HEK293 (cell line): ENCODE data around the gene MOB1B.

Experiments
- CTCF ChIA-PET: fragments of 350-600 bp; formaldehyde crosslinking; extraction: SDS; loops from one replicate; lab custom pipeline; 2021; ENCODE audit warnings: antibody characterized with exemption; lab: Yijun Ruan, JAX
- POLR2A ChIA-PET: fragments of 300-600 bp; formaldehyde crosslinking; extraction: SDS; loops from one replicate; lab custom pipeline; 2020; ENCODE audit warnings: antibody characterized with exemption, inconsistent platforms; lab: Yijun Ruan, JAX
- H3K27ac ChIP-seq: fragments of 200-500 bp; sonication (Bioruptor generic); 2 replicates; pipeline ENCODE4 v1.5.1; 2014; ENCODE audit warnings: low read depth, low read length, control low read depth, inconsistent platforms; ENCODE audit errors: extremely low read depth
- H3K36me3 ChIP-seq, 2 experiments: fragments of 200-500 bp in 1 of 2; sonication (Bioruptor generic) in 1 of 2; 1 replicate in 1 of 2; 2 replicates in 1 of 2; pipeline ENCODE4 v1.5.1; 2014 to 2017; ENCODE audit warnings: inconsistent platforms in 2 of 2, low read length in 2 of 2; ENCODE audit not compliant: control insufficient read depth in 2 of 2, insufficient read depth in 1 of 2
- H3K4me1 ChIP-seq: fragments of 200-500 bp; sonication (Bioruptor generic); 2 replicates; pipeline ENCODE4 v1.5.1; 2014; ENCODE audit warnings: mild to moderate bottlenecking, low read length, inconsistent platforms; ENCODE audit not compliant: control insufficient read depth, insufficient read depth
- H3K4me3 ChIP-seq: 2 replicates; pipeline ENCODE4 v1.5.1; 2011; ENCODE audit warnings: low read depth, mild to moderate bottlenecking, control low read depth, low read length, moderate library complexity
- H3K9me3 ChIP-seq: fragments of 200-500 bp; sonication (Bioruptor generic); 2 replicates; pipeline ENCODE4 v1.5.1; 2014; ENCODE audit warnings: low read depth, low read length, inconsistent platforms; ENCODE audit not compliant: control insufficient read depth, insufficient read depth
- BCL11B ChIP-seq: fragments of 450-650 bp; formaldehyde crosslinking; IDR thresholded peaks from 2 replicates; pipeline ENCODE4 v1.5.1; 2016; ENCODE audit warnings: low read depth, missing biosample characterization, missing genetic modification characterization
- EGR2 ChIP-seq: fragments of 450-650 bp; formaldehyde crosslinking; IDR thresholded peaks from 2 replicates; pipeline ENCODE4 v1.5.1; 2016; ENCODE audit warnings: low read depth, missing biosample characterization, missing genetic modification characterization
- HOXA7 ChIP-seq: sonication (generic); formaldehyde crosslinking; IDR thresholded peaks from 2 replicates; pipeline ENCODE4 v1.8.1; 2022; ENCODE audit warnings: missing genetic modification reagents, borderline replicate concordance
- ZFHX2 ChIP-seq: fragments of 450-650 bp; formaldehyde crosslinking; conservative IDR thresholded peaks from 2 replicates; pipeline ENCODE4 v1.5.1; 2016; ENCODE audit warnings: missing biosample characterization, missing genetic modification characterization
- ZFP69B ChIP-seq: fragments of 450-650 bp; formaldehyde crosslinking; IDR thresholded peaks from 2 replicates; pipeline ENCODE4 v1.5.1; 2016; ENCODE audit warnings: missing biosample characterization, missing genetic modification characterization
- ZNF214 ChIP-seq: fragments of 450-650 bp; formaldehyde crosslinking; IDR thresholded peaks from 2 replicates; pipeline ENCODE4 v1.5.1; 2017; ENCODE audit warnings: missing biosample characterization, mild to moderate bottlenecking, missing genetic modification characterization, borderline replicate concordance
- ZNF24 ChIP-seq: fragments of 450-650 bp; formaldehyde crosslinking; IDR thresholded peaks from 2 replicates; pipeline ENCODE4 v1.5.1; 2016; ENCODE audit warnings: missing biosample characterization, missing genetic modification characterization
- ZNF37A ChIP-seq: fragments of 450-650 bp; IDR thresholded peaks from 2 replicates; pipeline ENCODE4 v1.5.1; 2018; ENCODE audit warnings: missing biosample characterization, missing genetic modification characterization
- ZNF423 ChIP-seq: fragments of 450-650 bp; formaldehyde crosslinking; IDR thresholded peaks from 2 replicates; pipeline ENCODE4 v1.5.1; 2016; ENCODE audit warnings: missing biosample characterization, missing genetic modification characterization
- ZNF514 ChIP-seq: fragments of 450-650 bp; formaldehyde crosslinking; IDR thresholded peaks from 2 replicates; pipeline ENCODE4 v1.5.1; 2016; ENCODE audit warnings: missing biosample characterization, missing genetic modification characterization
- ZNF76 ChIP-seq: fragments of 450-650 bp; formaldehyde crosslinking; IDR thresholded peaks from 2 replicates; pipeline ENCODE4; 2016; ENCODE audit warnings: low read depth, missing biosample characterization, missing genetic modification characterization, borderline replicate concordance
- ZNF785 ChIP-seq: fragments of 450-650 bp; formaldehyde crosslinking; IDR thresholded peaks from 2 replicates; pipeline ENCODE4 v1.5.1; 2016; ENCODE audit warnings: missing biosample characterization, missing genetic modification characterization
- TF ChIP-seq, protein P1 (sequence below): IDR thresholded peaks from 2 replicates; pipeline ENCODE4 v1.6.1; 2011; ENCODE audit warnings: mild to moderate bottlenecking, low read depth, low read length, borderline replicate concordance
- TF ChIP-seq, protein P2 (sequence below): fragments of 450-650 bp; formaldehyde crosslinking; IDR thresholded peaks from 2 replicates; pipeline ENCODE4 v1.5.1; 2017; ENCODE audit warnings: missing biosample characterization, missing genetic modification characterization
- TF ChIP-seq, protein P3 (sequence below): fragments of 450-650 bp; formaldehyde crosslinking; IDR thresholded peaks from 2 replicates; pipeline ENCODE4 v1.5.1; 2016; ENCODE audit warnings: missing biosample characterization, missing genetic modification characterization, borderline replicate concordance
- TF ChIP-seq, protein P4 (sequence below): fragments of 450-650 bp; formaldehyde crosslinking; IDR thresholded peaks from 2 replicates; pipeline ENCODE4 v1.5.1; 2016; ENCODE audit warnings: missing biosample characterization, missing genetic modification characterization

MOB1B gene

DNA sequence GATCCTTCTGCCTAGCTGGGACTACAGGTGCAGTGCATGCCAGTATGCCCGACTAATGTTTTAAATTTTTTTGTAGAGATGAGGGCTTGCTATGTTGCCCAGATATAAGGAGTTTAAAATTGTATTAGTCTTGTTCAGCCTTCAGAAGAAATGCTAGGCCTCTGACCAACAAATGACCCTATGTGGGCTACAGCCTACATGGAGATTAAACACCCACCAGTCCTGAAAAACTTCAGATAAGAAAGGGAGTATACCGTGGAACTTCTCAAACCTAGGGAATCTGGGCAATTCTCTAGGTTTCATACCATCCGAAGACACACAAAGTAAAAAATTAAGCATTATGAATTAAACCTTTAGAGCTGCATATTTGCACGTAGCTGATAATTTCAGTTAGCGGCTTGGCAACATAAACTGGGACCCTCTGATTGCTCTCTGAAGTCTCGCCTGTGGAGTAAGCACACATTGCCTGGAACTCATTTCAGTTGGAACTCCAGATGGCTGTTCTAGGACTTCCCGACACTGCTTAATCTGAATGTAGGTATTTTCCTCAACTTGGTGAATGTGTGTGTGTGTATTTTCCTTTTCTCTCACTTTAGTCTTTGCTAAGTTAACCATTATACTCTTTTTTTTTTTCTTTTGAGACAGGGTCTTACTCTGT lies 33.0 kb downstream of the MOB1B start:
- Histone ChIP-seq H3K27ac (no peak overlapping the region), H3K4me3 (no peak overlapping the region), H3K4me1 (0 out of 2 replicates have a peak, but pooled peaks cover 2% of the 10 kb centered on the region), H3K9me3 (no peaks in the 10 kb centered on the region), H3K36me3 (no peaks in the 10 kb centered on the region; a peak in 1 of 3 replicates)
- ChIA-PET POLR2A (no interaction called here), CTCF (no interaction called here)
- TF ChIP-seq BCL11B (no peak), ZFP69B (tag by site-specific recombination) (no peak), ZNF514 (tag by site-specific recombination) (no peak), EGR2 (tag by site-specific recombination) (peak; percentile 62), ZNF37A (tag by site-specific recombination) (no peak), ZFHX2 (tag by site-specific recombination) (peak; percentile 55)
- TF ChIP-seq, protein P1, sequence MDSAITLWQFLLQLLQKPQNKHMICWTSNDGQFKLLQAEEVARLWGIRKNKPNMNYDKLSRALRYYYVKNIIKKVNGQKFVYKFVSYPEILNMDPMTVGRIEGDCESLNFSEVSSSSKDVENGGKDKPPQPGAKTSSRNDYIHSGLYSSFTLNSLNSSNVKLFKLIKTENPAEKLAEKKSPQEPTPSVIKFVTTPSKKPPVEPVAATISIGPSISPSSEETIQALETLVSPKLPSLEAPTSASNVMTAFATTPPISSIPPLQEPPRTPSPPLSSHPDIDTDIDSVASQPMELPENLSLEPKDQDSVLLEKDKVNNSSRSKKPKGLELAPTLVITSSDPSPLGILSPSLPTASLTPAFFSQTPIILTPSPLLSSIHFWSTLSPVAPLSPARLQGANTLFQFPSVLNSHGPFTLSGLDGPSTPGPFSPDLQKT, result no peak
- TF ChIP-seq, protein P2, sequence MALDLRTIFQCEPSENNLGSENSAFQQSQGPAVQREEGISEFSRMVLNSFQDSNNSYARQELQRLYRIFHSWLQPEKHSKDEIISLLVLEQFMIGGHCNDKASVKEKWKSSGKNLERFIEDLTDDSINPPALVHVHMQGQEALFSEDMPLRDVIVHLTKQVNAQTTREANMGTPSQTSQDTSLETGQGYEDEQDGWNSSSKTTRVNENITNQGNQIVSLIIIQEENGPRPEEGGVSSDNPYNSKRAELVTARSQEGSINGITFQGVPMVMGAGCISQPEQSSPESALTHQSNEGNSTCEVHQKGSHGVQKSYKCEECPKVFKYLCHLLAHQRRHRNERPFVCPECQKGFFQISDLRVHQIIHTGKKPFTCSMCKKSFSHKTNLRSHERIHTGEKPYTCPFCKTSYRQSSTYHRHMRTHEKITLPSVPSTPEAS (tag by site-specific recombination), result no peak
- TF ChIP-seq, all 188 proteins: peak for 2

DNA sequence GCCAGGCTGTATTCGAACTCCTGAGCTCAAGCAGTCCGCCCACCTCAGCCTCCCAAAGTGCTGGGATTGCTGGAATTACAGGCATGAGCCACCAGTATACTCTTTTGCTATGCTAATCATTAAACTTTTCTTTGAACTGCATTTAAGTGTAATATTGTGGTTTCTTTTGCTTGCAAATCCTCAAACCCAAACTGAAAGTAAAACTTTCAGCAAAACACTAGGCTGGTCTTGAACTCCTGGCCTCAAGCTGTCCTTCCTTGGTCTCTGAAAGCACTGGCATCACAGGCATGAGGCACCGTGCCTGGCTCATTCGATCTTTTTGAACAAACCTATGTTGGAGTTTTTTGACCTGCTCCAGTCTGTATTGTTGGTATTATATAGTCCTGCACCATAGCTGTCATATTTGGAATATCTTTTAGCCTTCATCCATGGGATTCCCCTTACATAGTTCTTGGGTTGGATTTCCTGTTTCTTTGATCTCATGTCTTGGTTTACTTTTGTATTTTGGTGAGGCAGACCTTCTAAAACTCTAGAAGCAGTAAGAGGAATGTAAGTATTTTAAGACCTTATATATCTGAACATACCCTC lies 34.1 kb downstream of the MOB1B start:
- CTCF ChIA-PET, result no interaction called here
- POLR2A ChIA-PET, result no interaction called here
- H3K27ac ChIP-seq, result no peak overlapping the region
- no peaks in the 10 kb centered on the region for H3K9me3 ChIP-seq
- H3K4me1 ChIP-seq, result no peaks in the 10 kb centered on the region
- no peak overlapping the region for H3K4me3 ChIP-seq
- no peaks in the 10 kb centered on the region; a peak in 1 of 3 replicates for H3K36me3 ChIP-seq
- TF ChIP-seq ZNF214 (no peak), ZNF76 (tag by site-specific recombination) (no peak)

DNA sequence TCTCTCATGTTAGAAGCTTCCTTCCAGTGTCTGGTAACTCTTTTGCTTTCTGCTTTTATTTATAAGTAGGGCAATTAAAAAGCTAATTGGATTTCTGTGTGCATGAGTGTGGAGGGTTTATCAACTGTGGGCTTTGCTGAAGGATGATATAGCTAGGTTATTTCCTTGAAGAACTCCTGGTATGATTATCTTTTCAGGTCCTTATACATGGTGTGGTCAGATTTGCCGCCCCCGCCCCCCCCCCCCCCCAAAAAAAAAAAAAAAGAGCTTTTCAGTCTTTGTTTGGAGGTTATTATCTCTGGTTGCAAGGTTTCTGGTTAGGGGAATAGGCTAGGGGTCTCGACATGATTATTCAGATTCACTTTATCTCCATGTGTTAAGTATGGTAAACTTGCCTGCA lies 35.9 kb downstream of the MOB1B start:
- POLR2A ChIA-PET, result no interaction called here
- H3K4me1 ChIP-seq, result no peaks in the 10 kb centered on the region
- no peak overlapping the region for H3K4me3 ChIP-seq
- H3K9me3 ChIP-seq, result no peaks in the 10 kb centered on the region
- CTCF ChIA-PET, result no interaction called here
- H3K27ac ChIP-seq, result no peak overlapping the region
- TF ChIP-seq, protein P3, sequence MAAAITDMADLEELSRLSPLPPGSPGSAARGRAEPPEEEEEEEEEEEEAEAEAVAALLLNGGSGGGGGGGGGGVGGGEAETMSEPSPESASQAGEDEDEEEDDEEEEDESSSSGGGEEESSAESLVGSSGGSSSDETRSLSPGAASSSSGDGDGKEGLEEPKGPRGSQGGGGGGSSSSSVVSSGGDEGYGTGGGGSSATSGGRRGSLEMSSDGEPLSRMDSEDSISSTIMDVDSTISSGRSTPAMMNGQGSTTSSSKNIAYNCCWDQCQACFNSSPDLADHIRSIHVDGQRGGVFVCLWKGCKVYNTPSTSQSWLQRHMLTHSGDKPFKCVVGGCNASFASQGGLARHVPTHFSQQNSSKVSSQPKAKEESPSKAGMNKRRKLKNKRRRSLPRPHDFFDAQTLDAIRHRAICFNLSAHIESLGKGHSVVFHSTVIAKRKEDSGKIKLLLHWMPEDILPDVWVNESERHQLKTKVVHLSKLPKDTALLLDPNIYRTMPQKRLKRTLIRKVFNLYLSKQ (tag by site-specific recombination), result no peak
- no peak for TF ChIP-seq HOXA7 (CRISPR knock-in tag)
- TF ChIP-seq ZNF423, result no peak
- no peak for TF ChIP-seq ZNF24 (tag by site-specific recombination)
- TF ChIP-seq ZNF785, result no peak
- TF ChIP-seq, protein P4, sequence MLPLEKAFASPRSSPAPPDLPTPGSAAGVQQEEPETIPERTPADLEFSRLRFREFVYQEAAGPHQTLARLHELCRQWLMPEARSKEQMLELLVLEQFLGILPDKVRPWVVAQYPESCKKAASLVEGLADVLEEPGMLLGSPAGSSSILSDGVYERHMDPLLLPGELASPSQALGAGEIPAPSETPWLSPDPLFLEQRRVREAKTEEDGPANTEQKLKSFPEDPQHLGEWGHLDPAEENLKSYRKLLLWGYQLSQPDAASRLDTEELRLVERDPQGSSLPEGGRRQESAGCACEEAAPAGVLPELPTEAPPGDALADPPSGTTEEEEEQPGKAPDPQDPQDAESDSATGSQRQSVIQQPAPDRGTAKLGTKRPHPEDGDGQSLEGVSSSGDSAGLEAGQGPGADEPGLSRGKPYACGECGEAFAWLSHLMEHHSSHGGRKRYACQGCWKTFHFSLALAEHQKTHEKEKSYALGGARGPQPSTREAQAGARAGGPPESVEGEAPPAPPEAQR (tag by site-specific recombination), result no peak
- no peaks in the 10 kb centered on the region; a peak in 1 of 3 replicates for H3K36me3 ChIP-seq
